ENCODE results near the gene IL18RAP.

Gene IL18RAP

DNA sequence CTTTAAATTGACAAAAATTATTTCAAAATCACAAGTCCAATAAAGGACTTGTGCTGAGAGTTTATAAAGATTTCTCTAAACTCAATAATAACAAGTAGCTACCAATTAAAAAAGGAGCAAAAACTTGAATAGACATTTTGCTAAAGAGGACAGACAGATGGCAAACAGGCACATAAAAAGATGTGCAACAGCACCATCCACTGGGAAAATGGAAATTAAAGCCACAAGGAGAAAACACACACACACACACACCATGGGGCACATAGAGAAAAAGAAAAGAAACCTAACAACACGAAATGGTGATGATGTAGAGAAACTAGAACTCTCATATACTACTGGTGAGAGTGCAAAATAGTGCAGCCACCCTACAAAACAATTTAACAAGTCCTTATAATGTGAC is 37.5 kb downstream of the IL18RAP start:
- no peak for DNase-seq

DNA sequence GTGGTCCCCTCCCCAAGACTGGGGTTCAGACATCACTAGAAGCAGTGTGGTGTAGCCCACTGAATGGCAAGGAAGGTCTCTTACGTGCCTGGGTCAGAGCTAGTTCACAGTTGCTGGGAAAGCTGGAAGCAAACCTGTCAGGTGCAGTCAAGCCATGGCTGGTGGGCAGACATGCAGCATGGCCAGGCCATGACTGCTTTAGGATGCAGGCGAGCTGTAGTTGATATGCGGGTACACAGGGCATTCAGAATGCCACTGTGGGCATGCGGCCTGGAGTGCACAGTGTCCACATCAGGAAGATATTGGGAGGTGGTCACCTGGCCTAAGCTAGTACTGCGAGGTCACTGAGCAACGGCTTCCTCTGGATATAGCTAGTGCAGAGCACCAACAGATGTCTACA is 38.2 kb downstream of the IL18RAP start:
- no peak for DNase-seq

DNA sequence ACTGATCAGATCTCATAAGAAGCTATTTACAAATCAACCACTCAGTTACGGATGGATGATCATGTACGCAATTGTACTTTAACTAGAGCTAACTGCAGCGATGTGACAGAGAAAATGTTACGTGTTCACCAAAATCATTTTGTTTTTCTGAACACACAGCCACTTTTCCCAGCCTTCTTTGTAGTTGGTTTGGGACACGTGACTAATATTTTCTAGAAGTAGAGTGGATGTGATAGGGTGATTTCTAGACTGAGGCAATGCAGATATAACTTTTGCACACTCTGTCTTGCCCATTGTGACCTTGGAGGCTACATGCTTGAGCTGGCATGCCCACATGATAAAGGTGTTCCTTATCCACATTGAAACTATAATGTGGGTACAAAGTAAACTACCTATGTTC is 40.2 kb downstream of the IL18RAP start:
- DNase-seq = no peak

DNA sequence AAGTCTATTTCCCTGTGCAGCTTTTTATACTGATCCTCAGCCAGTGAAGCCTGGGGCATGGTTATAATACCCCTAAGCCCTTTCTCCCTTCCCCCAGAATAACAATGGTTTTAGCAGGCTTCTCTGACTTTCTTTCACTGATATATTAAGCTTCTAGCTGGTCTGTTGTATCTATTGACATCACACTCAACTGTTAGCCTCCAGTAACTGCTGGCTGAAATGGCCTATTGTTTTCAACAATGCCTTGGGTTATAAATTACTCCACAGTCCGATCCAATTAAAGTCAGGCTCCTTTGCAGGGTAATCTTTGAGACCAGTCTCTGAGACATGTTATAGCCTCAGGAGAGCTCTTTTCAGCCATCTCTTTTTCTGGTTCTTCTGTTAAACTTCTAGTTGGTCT is 47.2 kb downstream of the IL18RAP start:
- no peak for DNase-seq

DNA sequence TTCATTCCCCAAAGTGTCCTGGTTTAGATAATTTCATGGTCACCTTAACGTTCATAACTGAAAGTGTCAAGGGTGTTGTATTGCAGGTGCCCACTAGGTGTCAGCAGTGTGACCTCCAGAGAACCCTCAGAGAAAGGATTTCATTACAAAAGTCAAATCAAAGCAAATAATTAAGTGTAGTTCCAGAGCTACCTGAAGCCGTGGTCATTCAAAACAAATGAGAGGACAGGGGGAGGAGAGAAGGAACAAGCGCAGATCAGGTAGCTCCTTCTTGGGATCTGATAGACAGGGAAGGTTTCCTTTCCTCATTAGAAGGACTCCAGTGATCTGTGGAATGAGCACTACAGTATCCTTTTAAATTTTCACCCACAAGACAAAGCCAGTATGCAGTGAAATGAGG is 50.1 kb downstream of the IL18RAP start, which contains the start of gene SLC9A4:
SLC9A4 (plus strand) TSS at position 207 of the 400 bp plus-strand sequence. CDS start 534 bp downstream, outside the sequence.
- DNase-seq = peak; percentile 67

DNA sequence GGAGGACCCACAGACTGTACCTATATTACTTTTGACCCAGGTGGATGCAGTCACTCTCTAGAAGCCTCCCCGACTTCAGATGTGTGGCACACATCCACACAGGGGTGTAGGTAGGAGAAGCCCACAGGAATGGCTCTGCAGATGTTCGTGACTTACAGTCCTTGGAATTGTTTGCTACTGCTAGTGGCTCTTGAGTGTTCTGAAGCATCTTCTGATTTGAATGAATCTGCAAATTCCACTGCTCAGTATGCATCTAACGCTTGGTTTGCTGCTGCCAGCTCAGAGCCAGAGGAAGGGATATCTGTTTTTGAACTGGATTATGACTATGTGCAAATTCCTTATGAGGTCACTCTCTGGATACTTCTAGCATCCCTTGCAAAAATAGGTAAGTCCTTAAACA is 50.7 kb downstream of the IL18RAP start:
- DNase-seq = no peak

DNA sequence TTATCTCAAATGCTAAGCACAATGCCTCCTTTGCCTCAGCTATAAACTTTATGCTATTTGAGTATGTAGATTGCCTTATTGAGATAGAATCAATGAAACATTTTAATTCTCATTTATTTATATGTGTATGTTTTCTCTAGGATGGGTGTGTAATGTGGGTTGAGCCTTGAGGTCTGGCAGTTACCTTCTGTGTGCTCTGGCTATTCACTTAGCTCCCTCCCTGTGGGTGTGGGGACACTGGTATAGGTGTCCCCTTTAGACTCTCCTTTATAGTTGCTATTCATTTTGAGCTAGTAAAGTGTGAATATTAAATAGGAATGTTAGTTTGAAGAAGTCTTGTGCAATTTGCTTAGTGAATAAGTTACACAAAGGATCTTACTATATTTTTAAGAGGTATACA is 51.8 kb downstream of the IL18RAP start:
- DNase-seq = no peak

DNA sequence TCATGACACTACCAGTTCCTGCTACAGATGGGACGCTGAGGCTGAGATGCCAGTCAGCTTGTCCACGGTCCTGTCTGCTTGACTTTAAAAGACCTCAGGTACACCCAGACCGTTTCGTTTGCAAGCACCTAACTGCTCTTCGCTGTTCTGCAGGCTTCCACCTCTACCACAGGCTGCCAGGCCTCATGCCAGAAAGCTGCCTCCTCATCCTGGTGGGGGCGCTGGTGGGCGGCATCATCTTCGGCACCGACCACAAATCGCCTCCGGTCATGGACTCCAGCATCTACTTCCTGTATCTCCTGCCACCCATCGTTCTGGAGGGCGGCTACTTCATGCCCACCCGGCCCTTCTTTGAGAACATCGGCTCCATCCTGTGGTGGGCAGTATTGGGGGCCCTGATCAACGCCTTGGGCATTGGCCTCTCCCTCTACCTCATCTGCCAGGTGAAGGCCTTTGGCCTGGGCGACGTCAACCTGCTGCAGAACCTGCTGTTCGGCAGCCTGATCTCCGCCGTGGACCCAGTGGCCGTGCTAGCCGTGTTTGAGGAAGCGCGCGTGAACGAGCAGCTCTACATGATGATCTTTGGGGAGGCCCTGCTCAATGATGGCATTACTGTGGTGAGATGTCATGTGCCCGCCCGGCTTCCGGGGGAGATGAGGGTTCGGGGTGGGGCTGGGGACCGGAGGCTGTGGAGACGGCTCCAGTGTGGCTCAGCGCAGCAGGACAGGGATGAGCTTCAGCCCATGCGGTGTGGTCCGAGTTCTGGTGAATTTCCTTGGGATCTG is 55.9 kb downstream of the IL18RAP start:
- no peak for DNase-seq

DNA sequence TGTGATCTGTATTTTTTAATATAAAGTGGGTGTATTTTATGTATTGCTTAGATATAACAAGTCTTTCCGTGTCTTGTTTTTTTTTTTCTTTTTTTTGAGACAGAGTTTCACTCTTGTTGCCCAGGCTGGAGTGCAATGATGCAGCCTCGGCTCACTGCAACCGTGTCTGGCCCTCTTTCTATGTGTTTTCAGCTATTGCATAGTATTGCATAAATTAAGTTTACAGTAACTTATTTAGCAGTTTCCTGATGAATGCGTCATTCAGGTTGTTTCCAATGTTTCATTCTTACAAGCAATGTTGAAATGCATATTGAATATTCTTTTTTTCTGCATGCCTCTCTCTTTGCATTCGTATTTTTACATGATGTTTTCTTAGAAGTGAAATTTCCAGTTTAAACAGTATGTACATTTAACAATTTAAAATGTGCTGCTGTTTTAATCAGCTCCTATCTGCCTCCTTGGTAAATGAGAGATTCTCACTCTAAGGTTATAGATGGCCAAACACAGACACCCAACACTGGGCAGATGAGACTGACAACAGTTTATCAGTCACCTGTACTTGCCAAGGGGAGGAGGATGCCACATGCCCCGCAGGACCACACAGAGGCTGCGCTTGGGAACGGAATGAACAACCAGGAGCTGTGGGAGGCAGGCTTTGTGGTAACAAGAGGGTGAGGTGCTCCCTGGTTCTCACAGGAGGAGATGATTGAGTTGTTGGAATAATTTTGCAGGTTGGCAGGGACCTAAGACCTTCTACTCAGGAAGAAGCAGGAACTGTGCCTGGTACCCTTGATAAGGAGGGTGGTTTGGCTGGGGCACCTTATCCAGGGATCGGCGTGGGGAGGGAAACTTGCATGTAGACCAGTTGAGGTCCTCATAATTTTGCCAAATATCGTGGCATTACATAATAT is 57.6 kb downstream of the IL18RAP start:
- peak; percentile 13 for DNase-seq

DNA sequence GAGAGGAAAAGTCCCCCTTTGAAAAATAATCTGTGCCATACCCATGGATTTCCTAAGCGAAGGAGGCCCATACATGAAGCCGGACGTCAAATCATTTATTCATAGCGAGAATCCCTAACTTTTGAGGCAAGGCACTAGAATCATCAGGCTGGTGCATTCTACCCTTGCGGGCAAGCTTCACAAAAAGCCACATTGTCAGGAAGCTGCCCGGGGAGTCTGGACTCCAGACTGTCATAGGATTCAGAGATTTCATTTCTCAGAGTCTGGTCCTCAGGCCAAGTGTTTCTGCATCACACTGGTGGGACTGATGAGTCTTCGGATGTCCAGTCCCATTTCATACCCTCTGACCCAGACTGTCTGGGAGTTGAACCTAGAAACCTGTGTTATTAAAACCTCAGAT is 59.0 kb downstream of the IL18RAP start:
- DNase-seq = no peak

DNA sequence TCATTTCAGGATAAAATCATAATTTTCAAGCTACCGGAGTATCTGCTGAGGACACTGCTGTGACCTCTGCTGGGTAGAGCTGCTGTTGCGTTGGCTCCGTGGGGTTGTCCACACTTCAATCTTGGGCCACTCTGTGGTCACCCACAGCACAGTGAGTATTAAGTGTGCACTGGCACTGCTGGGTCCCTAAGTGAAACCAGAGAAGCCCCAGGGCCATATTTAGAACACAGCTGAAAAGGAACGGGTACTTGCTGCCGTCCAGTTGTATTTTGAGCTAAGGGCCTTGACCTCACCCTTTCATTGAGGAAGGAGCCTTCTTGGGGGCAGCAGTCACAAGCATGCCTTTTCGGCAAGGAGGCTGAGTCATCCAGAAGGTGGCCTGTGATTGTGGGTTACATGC is 60.1 kb downstream of the IL18RAP start:
- DNase-seq = no peak

DNA sequence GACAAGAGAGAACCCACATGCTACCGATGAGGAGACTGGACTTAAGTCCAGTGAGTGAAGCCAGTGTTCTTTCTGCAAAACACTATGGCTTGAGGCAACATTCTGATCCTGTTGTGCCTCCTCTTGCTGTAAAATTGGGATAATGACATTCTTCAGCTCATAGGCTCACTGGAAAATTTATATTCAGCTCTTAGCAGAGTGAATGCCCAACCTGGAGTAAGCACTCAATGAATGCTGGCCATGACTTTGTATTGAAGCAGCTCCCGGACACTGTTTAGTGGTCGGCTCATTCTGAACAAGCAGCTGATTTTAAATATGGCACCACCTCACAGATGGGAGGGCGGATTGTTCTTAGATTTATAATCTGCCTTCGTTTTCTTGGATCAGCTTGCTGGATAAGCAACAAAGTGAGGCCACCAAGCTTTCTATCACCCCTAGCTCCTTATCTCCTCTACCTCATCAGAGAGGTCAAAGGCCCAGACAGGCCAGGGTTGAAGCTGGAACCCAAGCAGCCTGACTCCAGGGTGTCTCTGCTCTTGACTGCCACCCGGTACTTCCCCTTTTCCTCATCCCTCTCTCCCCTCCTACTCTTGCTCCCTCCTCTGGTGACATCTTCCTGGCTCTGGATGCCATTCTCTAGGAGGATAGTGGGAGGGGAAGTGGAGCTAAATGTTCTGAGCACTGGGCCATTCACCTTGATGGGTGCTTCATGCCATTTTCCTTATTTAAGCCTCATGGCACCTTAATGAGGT is 61.5 kb downstream of the IL18RAP start:
- no peak for DNase-seq

DNA sequence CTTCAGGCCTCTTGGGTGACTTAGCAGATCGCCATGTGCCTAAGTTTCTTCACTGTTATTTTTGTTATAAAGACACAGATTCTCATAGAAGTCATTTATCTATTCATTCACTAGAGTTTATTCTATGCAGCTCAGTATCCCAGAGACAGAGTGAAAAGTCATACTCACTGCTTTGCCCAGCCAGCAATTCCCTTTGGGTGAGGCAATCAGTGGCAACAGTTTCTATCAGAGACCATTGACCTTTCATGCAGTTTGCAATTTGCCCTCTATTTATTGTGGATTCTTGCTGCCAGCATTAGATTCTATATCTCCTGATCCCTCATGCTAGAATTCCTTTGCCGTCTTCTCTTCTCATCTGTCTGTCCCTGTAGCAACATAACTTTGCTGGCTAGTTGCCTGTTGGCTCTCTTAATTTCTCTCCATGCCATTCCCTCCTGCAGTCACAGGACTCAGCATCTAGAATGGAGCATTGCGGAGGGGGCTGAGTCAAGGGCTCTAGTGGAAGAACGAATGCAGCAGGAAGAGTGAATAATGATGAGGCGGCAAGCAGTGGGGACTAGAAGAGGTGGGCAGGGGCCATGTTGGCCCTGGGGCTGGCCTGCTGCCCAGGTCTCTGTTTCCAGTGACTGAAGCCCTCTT is 62.3 kb downstream of the IL18RAP start:
- DNase-seq = no peak

DNA sequence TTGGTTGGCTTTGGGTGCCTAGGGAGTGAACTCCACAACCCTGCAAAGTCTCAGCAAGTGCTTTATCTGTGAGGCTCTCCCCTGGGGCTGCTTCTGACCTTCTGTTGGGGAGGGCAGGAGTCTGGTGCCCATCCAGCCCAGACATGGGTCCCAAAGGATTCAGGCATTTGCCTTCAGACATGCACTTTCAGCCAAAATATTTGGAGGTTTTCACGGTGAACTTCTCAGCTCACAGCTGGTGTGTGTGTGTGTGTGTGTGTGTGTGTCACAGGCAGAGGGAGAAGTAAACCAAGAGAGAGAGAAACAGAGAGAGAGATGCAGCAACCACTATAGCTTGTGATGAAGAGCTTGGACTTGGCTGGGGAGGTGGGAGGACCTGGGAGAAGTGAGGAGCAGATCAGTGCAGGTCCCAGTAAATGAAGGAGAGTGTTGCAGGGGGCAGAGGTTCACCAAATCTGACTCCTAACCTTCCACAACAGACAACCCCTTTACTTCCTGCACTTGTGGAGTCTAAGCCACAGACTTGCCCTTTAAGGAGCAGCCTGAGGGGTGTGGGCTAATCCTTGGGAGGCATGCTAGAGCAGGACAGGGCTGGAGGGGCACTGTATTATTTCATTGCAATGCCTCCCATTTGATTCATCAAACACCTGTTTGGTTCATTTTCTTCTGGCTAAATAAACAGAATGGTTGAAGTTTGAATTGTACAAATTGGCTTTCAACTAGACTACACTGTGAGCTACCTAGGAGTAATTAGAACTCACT is 64.2 kb downstream of the IL18RAP start:
- DNase-seq = no peak

DNA sequence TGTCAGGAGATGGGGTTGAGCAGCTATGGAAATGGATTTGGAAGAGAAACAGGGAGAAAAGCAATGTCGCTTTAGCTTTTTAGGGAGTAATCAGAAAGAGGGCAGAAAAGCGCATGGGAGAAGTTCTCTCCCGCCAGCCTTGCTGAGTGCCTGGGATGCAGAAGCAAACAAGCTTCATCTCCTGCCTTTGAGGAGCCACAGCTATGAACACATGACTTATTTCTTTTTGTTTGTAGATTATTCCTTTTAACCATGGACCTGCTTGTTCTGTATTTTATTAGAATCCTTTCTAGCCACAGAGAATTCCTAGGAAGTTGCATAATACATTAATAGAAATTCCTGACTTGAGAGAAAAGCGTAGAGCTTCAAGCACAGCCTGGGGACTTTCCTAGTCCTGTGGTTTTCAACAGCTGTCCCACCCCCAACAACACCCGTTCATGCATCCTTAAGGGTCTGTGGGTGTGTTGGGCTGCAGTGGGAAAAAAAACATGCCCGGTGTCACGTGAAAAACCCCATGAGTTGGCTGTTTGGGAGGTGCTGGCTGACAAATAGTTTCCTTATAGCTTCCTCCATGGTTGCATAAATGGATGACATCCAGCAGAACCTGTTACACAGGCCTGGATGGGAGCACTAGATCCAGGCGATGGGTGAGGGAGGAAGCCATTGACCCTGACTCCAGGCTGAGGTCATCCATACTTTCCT is 65.0 kb downstream of the IL18RAP start:
- no peak for DNase-seq

DNA sequence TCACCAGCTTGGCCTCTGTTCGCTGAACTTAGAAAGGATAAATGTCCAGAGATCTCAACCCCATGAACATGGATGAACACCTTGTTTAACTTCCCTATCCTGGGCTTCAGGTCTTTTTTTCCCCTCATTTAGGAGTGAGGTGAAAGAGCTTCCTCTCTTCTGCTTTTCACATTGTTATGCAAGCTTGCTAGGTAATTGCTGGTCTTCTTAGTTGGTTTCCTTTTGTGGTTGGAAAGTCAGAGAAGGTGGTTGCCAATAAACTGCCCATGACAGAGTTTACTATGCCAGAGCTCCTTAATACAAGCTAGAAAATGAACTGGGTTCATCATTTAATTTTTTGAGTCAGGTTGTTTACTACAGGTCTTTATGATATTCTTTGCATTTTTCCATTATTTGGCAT is 66.7 kb downstream of the IL18RAP start:
- DNase-seq = peak; percentile 51

DNA sequence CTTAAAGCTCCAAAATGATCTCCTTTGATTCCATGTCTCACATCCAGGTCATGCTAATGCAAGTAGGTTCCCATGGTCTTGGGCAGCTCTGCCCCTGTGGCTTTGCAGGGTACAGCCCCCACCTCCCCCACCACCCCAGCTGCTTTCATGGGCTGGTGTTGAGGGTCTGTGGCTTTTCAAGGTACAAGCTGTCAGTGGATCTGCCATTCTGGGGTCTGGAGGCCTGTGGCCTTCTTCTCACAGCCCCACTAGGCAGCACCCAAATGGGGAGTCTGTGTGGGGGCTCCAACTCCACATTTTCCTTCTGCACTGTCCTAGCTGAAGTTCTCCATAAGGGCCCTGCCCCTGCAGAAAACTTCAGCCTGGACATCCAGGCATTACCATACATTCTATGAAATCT is 69.0 kb downstream of the IL18RAP start:
- DNase-seq = no peak

DNA sequence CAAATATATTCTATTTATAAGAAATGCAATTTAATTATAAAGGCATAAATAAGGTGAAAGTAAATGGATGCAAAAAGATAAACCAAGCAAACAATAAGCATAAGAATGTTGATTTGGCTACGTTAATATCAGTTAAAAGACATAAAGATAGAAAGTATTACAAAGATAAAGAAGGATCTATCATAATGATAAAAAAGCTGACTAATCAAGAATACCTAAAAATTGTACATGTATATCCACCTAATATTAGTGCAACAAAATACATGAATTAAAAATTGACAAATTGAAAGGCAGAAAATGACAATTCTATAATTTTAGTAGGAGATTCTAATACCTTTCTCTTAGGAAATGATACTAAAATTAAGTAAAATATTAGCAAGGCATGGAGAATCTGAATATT is 71.6 kb downstream of the IL18RAP start:
- DNase-seq = no peak

DNA sequence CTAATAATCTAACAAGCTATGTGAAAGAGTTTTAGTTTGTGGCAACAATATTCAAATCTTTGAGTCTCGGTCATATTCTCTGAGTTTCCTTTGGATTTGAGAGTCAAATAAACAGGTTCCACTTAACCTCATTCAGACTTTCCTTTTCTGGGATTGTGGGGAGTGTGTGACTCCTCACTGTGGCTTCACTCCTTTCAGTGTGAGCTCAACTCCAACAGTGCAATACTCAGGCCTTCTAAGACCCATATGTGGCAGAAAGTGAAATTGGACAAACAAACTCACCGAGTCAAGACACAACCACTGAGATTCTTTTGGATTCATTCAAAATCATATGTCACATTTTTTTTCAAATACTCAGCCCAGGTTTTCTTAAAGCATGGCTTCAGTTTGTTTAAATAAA is 75.5 kb downstream of the IL18RAP start:
- no peak for DNase-seq

DNA sequence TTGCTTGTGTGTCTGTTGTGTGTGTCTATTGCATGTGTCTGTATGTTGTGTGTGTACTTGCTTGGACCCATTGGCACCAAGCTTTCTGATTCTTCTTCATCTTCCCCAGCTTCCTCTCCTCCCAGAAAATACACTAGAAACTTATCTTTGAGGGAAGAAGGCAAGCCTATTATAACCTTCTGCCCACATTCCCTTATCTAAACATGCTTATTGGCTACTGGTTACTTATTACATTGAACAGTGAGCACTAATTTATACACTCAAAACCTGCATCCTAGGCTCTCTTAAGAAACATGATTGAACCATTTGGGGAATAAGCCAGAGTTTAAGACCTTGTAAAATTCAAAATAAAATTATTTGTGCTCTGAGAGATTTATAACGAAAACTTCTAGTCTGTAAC is 76.6 kb downstream of the IL18RAP start:
- no peak for DNase-seq
